OCI-LY7 (cell line): Measurements from ENCODE around the gene HSPA12A. TPM values are rescaled to one million over a fixed set of nuclear protein-coding genes. Genes with fewer than 3 reads are reported as not detected.

Experiments used
- BruUV-seq: library from RNA; stranded (reverse); fragments of 400-500 nt; replicated peaks from 2 replicates; lab custom pipeline; 2021; lab: Mats Ljungman, UMichigan
- CTCF ChIA-PET: fragments of 300-600 bp; sonication (Branson Sonifier 250); formaldehyde crosslinking; loops from one replicate; lab custom pipeline; 2022; ENCODE audit warnings: antibody characterized with exemption; ENCODE audit not compliant: unreplicated experiment; lab: Charles Lee
- POLR2A ChIA-PET: fragments of 300-600 bp; sonication (Branson Sonifier 250); formaldehyde crosslinking; loops from one replicate; lab custom pipeline; 2022; ENCODE audit warnings: antibody characterized with exemption; lab: Charles Lee
- DNase-seq: peaks from one replicate; pipeline ENCODE4 v3.0.0-alpha.2; 2015; ENCODE audit warnings: low spot score
- H2AFZ ChIP-seq: fragments of 200-600 bp; sonication (generic), shearing (Covaris generic); 2 replicates; pipeline ENCODE4 v1.6.1; 2014; ENCODE audit warnings: mild to moderate bottlenecking, antibody characterized with exemption, low read length, moderate library complexity
- H3K27ac ChIP-seq: fragments of 200-600 bp; sonication (generic); 2 replicates; pipeline ENCODE4 v1.5.1; 2014; ENCODE audit warnings: mixed run types, low read depth, mild to moderate bottlenecking, moderate library complexity, low read length, inconsistent platforms; ENCODE audit not compliant: poor library complexity, severe bottlenecking
- H3K36me3 ChIP-seq: fragments of 200-600 bp; sonication (generic); 2 replicates; pipeline ENCODE4 v1.6.1; 2014; ENCODE audit warnings: mild to moderate bottlenecking, antibody characterized with exemption, low read length, moderate library complexity, mixed read lengths; ENCODE audit not compliant: insufficient read depth
- H3K4me1 ChIP-seq: fragments of 200-600 bp; sonication (generic); 2 replicates; pipeline ENCODE4 v1.5.1; 2014; ENCODE audit warnings: mild to moderate bottlenecking, low read length; ENCODE audit not compliant: insufficient read depth, poor library complexity, severe bottlenecking
- H3K4me2 ChIP-seq: fragments of 200-600 bp; sonication (generic); 2 replicates; pipeline ENCODE4 v1.6.1; 2014; ENCODE audit warnings: mild to moderate bottlenecking, low read length
- H3K4me3 ChIP-seq: fragments of 200-600 bp; sonication (generic); 2 replicates; pipeline ENCODE4 v1.5.1; 2014; ENCODE audit warnings: mild to moderate bottlenecking, low read depth, low read length; ENCODE audit not compliant: poor library complexity, severe bottlenecking
- H3K79me2 ChIP-seq: fragments of 200-600 bp; sonication (generic); 2 replicates; pipeline ENCODE4 v1.6.1; 2016; ENCODE audit warnings: low read depth, mild to moderate bottlenecking, low read length, moderate library complexity, mixed read lengths; ENCODE audit not compliant: insufficient read depth
- H3K9me2 ChIP-seq: fragments of 200-600 bp; sonication (generic); 2 replicates; pipeline ENCODE4 v1.6.1; 2016; ENCODE audit warnings: mild to moderate bottlenecking, low read length, mixed read lengths; ENCODE audit not compliant: insufficient read depth
- H3K9me3 ChIP-seq: fragments of 200-600 bp; sonication (generic); 2 replicates; pipeline ENCODE4 v1.6.1; 2014; ENCODE audit warnings: mild to moderate bottlenecking, mixed run types, low read length, mixed read lengths
- H4K20me1 ChIP-seq: fragments of 200-600 bp; sonication (generic); 2 replicates; pipeline ENCODE4 v1.6.1; 2014; ENCODE audit warnings: mild to moderate bottlenecking, antibody characterized with exemption, low read length, moderate library complexity, mixed read lengths; ENCODE audit not compliant: insufficient read depth
- EZH2phosphoT487 ChIP-seq: fragments of 200-600 bp; sonication (generic); IDR thresholded peaks from 2 replicates; pipeline ENCODE4 v1.6.1; 2018; ENCODE audit warnings: low read depth, borderline replicate concordance, mild to moderate bottlenecking, mixed run types, antibody characterized with exemption, low read length, moderate library complexity, mixed read lengths
- intact Hi-C: fragments of 100-400 bp; cut with micrococcal nuclease; formaldehyde crosslinking; loops from one replicate; pipeline ENCODE4 v1.10.0; 2022; ENCODE audit not compliant: unreplicated experiment
- total RNA-seq, 2 experiments: library from RNA; depleted of rRNA in 1 of 2; stranded (reverse); fragments of >200 nt in 1 of 2; shearing (Covaris generic) in 1 of 2; gene quantifications; 2 replicates each; pipeline ENCODE4 v1.2.3, GENCODE V29; 2014 to 2022
- TF ChIP-seq, protein P1 (sequence below): fragments of 200-600 bp; sonication (generic); conservative IDR thresholded peaks from 2 replicates; pipeline ENCODE4 v1.5.1; 2014; ENCODE audit warnings: mild to moderate bottlenecking, antibody characterized with exemption, low read length, moderate library complexity, mixed read lengths

HSPA12A gene
- total RNA-seq, 2 experiments from 2014 or later = 3.7 TPM; not detected in 1

DNA sequence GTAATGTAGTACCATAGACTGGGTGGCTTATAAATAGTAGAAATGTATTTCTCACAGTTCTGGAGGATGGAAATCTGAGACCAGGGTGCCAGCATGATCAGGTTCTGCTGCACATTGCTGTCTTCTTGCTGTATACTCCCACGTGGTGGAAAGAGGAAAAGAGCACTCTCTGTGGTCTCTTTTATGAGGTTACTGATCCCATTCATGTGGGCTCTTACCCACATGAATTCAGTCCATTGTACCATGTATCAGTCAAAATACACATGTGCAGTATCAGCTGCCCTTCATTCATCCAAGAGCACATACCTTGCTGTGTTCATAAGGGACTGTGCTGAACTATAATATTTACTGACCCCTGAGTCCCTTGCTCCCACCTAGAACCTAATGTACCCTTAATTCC, 104.5 kb downstream of the HSPA12A start:
- Histone ChIP-seq H3K9me2 (no peaks in the 10 kb centered on the region), H2AFZ (no peak overlapping the region), H3K4me2 (no peak overlapping the region), H4K20me1 (no peaks in the 10 kb centered on the region), H3K36me3 (no peaks in the 10 kb centered on the region), H3K9me3 (no peaks in the 10 kb centered on the region), H3K27ac (no peak overlapping the region), H3K79me2 (no peaks in the 10 kb centered on the region), H3K4me3 (no peak overlapping the region), H3K4me1 (no peaks in the 10 kb centered on the region)
- BruUV-seq = no TSS peak
- intact Hi-C loops = no loop called here
- no peak for DNase-seq
- POLR2A ChIA-PET = no interaction called here
- CTCF ChIA-PET = no interaction called here
- TF ChIP-seq, protein P1, sequence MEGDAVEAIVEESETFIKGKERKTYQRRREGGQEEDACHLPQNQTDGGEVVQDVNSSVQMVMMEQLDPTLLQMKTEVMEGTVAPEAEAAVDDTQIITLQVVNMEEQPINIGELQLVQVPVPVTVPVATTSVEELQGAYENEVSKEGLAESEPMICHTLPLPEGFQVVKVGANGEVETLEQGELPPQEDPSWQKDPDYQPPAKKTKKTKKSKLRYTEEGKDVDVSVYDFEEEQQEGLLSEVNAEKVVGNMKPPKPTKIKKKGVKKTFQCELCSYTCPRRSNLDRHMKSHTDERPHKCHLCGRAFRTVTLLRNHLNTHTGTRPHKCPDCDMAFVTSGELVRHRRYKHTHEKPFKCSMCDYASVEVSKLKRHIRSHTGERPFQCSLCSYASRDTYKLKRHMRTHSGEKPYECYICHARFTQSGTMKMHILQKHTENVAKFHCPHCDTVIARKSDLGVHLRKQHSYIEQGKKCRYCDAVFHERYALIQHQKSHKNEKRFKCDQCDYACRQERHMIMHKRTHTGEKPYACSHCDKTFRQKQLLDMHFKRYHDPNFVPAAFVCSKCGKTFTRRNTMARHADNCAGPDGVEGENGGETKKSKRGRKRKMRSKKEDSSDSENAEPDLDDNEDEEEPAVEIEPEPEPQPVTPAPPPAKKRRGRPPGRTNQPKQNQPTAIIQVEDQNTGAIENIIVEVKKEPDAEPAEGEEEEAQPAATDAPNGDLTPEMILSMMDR = no peak
- no peak for TF ChIP-seq EZH2phosphoT487

DNA sequence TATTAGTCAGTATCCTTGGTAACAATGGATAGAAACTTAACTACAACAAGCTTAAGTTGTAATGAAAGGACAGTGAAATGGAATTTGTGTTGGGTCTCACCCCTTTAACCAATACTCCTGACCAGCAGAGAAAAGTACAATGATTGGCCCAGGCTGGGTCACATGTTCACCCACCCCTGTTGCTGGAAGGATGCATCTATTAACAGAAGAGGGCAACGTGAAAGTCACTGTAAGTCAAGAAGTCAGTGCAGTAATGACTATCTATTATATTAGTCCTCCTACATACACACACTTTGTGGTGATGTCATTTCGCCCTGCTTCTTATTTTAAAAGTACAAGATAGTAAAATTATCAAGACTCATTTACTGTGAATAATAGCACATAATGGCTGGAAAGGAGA, 105.4 kb downstream of the HSPA12A start:
- Histone ChIP-seq H3K9me2 (no peaks in the 10 kb centered on the region), H3K79me2 (no peaks in the 10 kb centered on the region), H4K20me1 (no peaks in the 10 kb centered on the region), H3K4me3 (no peak overlapping the region), H3K36me3 (no peaks in the 10 kb centered on the region), H2AFZ (no peak overlapping the region), H3K9me3 (no peaks in the 10 kb centered on the region), H3K4me1 (no peaks in the 10 kb centered on the region), H3K4me2 (no peak overlapping the region), H3K27ac (no peak overlapping the region)
- BruUV-seq = no TSS peak
- DNase-seq = no peak
- TF ChIP-seq, protein P1 = no peak
- TF ChIP-seq EZH2phosphoT487 = no peak
- POLR2A ChIA-PET = no interaction called here
- CTCF ChIA-PET = no interaction called here
- intact Hi-C loops = no loop called here

DNA sequence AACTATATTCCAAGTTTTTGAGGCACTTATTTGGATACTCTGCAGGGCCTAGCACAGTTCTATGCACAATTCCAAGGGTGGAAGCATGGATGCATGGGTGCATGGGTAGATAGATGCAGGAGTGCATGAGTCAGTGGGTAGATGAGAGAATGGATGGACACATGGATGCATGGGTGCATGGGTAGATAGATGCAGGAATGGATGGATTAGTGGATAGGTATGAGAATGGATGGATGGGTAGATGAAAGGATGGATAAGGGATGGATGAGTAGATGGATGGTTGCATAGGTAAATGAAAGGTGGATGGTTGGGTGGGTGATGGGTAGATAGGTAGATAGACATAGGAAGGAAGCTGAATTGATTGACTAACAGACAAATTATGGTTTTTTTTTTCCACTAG, 106.0 kb downstream of the HSPA12A start:
- CTCF ChIA-PET = no interaction called here
- H3K4me1 ChIP-seq = no peaks in the 10 kb centered on the region
- H3K9me3 ChIP-seq = no peaks in the 10 kb centered on the region
- no peak for DNase-seq
- no peaks in the 10 kb centered on the region for H3K79me2 ChIP-seq
- POLR2A ChIA-PET = no interaction called here
- H2AFZ ChIP-seq = no peak overlapping the region
- no TSS peak for BruUV-seq
- H3K4me3 ChIP-seq = no peak overlapping the region
- intact Hi-C loops = no loop called here
- no peaks in the 10 kb centered on the region for H4K20me1 ChIP-seq
- no peak overlapping the region for H3K27ac ChIP-seq
- H3K9me2 ChIP-seq = no peaks in the 10 kb centered on the region
- no peaks in the 10 kb centered on the region for H3K36me3 ChIP-seq
- TF ChIP-seq, protein P1 = no peak
- no peak for TF ChIP-seq EZH2phosphoT487
- no peak overlapping the region for H3K4me2 ChIP-seq
